Stimulated activated CD4-positive, alpha-beta T cell treated with anti-CD3 and anti-CD28 coated beads, TNF-alpha, amount 100 ng/mL, for 1 hour (primary cell): ENCODE results near the gene BORCS5.

Experiments used
- DNase-seq, 3 donors: peaks; one replicate each; pipeline ENCODE4 v3.0.0-alpha.2; 2020; ENCODE audit warnings: low read depth in 3 of 3, low spot score in 1 of 3

BORCS5 gene

GRCh38 chr12:12510551-12510950 lies 153.7 kb downstream of the BORCS5 start:
- no peak for DNase-seq

GRCh38 chr12:12511021-12511783 lies 154.3 kb downstream of the BORCS5 start:
- no peak for DNase-seq

- DNase-seq = no peak
These were observed 155.2 kb downstream of the BORCS5 start for GRCh38 chr12:12511895-12512711.

GRCh38 chr12:12513416-12514006 lies 156.6 kb downstream of the BORCS5 start:
- DNase-seq = no peak

- no peak for DNase-seq
These were observed 161.6 kb downstream of the BORCS5 start for GRCh38 chr12:12518464-12518845.

GRCh38 chr12:12518919-12519318 lies 162.0 kb downstream of the BORCS5 start:
- DNase-seq = no peak
